Caco-2 (cell line): ENCODE results near the gene PADI6. TPM values are rescaled to one million over a fixed set of nuclear protein-coding genes. Genes with fewer than 3 reads are reported as not detected.

Source experiments
- BruUV-seq: library from RNA; stranded (reverse); fragments of 400-500 nt; replicated peaks from 2 replicates; lab custom pipeline; 2021; lab: Mats Ljungman, UMichigan
- CTCF ChIA-PET: fragments of 300-600 bp; sonication (Branson Sonifier 250); formaldehyde crosslinking; loops from one replicate; lab custom pipeline; 2022; ENCODE audit warnings: antibody characterized with exemption; lab: Charles Lee
- POLR2A ChIA-PET: fragments of 300-600 bp; sonication (Branson Sonifier 250); formaldehyde crosslinking; loops from one replicate; lab custom pipeline; 2022; ENCODE audit warnings: antibody characterized with exemption; lab: Charles Lee
- DNase-seq, 2 experiments: peaks; one replicate each; pipeline versions ENCODE4 v3.0.0 to v3.0.0-alpha.2; 2020 to 2022
- H3K27me3 ChIP-seq: replicated peaks from 2 replicates; pipeline ENCODE4 v1.6.0; 2011; ENCODE audit warnings: low read length; ENCODE audit not compliant: control insufficient read depth, insufficient read depth
- H3K36me3 ChIP-seq: 2 replicates; pipeline ENCODE4 v1.5.1; 2011; ENCODE audit warnings: low read length; ENCODE audit not compliant: control insufficient read depth, insufficient read depth
- H3K4me1 ChIP-seq: fragments of 250-450 bp; sonication (Bioruptor Pico); 2 replicates; pipeline ENCODE4 v1.5.1; 2020; ENCODE audit warnings: mild to moderate bottlenecking
- H3K4me3 ChIP-seq: 2 replicates; pipeline ENCODE4 v1.5.1; 2011; ENCODE audit warnings: low read depth, mild to moderate bottlenecking, control low read depth, low read length
- H3K9me3 ChIP-seq: fragments of 250-450 bp; sonication (Bioruptor Pico); 2 replicates; pipeline ENCODE4 v1.5.1; 2020; ENCODE audit warnings: mild to moderate bottlenecking, moderate library complexity
- H3K27ac Mint-ChIP-seq: one replicate; pipeline ENCODE4 v1.8.0; 2022; ENCODE audit warnings: mixed read lengths; ENCODE audit not compliant: unreplicated experiment
- H3K27me3 Mint-ChIP-seq: one replicate; pipeline ENCODE4 v1.8.0; 2022; ENCODE audit warnings: mixed read lengths; ENCODE audit not compliant: insufficient read depth, unreplicated experiment
- H3K36me3 Mint-ChIP-seq: one replicate; pipeline ENCODE4 v1.8.0; 2022; ENCODE audit warnings: mild to moderate bottlenecking, mixed read lengths; ENCODE audit not compliant: insufficient read depth, unreplicated experiment
- H3K4me1 Mint-ChIP-seq: one replicate; pipeline ENCODE4 v1.8.0; 2022; ENCODE audit warnings: low read depth, mixed read lengths; ENCODE audit not compliant: unreplicated experiment
- H3K4me3 Mint-ChIP-seq: one replicate; pipeline ENCODE4 v1.8.0; 2022; ENCODE audit warnings: mild to moderate bottlenecking, moderate library complexity, mixed read lengths; ENCODE audit not compliant: unreplicated experiment
- H3K9me3 Mint-ChIP-seq: one replicate; pipeline ENCODE4 v1.8.0; 2022; ENCODE audit warnings: mixed read lengths; ENCODE audit not compliant: unreplicated experiment
- intact Hi-C: fragments of 100-400 bp; cut with micrococcal nuclease; formaldehyde crosslinking; loops from one replicate; pipeline ENCODE4 v1.10.0; 2022; ENCODE audit not compliant: unreplicated experiment
- total RNA-seq: library from RNA; stranded (reverse); gene quantifications from 2 replicates; pipeline ENCODE4 v1.2.3, GENCODE V29; 2022
- TF ChIP-seq, protein P1 (sequence below), 2 experiments: fragments of 200-600 bp in 1 of 2; IDR thresholded peaks; 1 replicate in 1 of 2; 2 replicates in 1 of 2; pipeline versions ENCODE4 v1.5.1 to v1.8.0; 2011 to 2022; ENCODE audit warnings: antibody characterized with exemption in 1 of 2, control low read depth in 1 of 2, inconsistent platforms in 1 of 2, low read depth in 1 of 2, low read length in 1 of 2, mild to moderate bottlenecking in 1 of 2, moderate library complexity in 1 of 2; ENCODE audit not compliant: insufficient read depth in 1 of 2, severe bottlenecking in 1 of 2, unreplicated experiment in 1 of 2

Gene PADI6
- total RNA-seq, 1 experiment from 2014 or later, result not detected

DNA sequence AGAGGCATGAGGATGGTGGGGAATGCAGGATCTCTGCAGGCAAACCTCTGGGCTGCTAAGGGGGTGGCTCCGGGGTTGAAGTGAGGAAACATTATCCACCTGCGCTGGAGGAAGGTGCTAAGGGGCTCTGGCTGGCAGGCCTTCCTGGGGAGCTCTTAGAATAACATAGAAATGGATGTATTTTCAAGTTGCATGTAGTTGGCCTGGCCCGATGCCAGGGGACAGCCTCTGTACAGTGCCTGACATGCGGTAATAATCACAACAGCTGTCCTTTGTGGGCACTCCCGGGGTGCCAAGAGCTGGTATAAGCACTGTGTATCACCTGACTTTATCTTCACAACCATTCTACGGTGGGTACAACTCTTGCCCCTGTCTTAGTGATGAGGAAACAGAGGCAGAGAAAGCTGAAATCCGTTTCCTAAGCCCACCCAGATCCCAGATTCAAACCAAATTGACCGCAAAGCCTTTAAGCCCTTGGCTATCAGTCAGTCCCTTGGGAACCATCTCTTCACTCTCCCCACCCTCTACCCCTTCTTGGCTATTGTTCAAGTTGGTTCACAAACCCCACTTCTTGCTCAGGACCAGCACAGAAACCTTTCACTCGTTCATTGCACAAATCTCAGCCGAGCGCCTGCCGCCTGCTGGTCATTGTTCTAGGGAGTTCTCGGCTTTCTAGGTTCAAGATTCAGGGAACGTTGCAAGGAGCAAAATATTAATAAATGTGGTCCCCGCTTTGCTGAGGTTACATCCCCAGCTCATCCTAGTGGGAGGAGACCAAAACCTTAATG is 33.1 kb upstream of the PADI6 start:
- peaks cover 6% of the 10 kb centered on the region for H3K9me3 Mint-ChIP-seq
- no TSS peak for BruUV-seq
- H3K27ac Mint-ChIP-seq, result no peak overlapping the region
- peaks cover 7% of the 10 kb centered on the region for H3K4me1 Mint-ChIP-seq
- intact Hi-C loops, result loop anchor here (5.0 to 10.0 kb wide), 2 partner anchors 282 to 384 kb away; no protein-coding TSS in a partner anchor
- H3K4me3 Mint-ChIP-seq, result no peak overlapping the region
- Histone ChIP-seq H3K36me3 (no peaks in the 10 kb centered on the region), H3K4me3 (no peak overlapping the region), H3K27me3 (no peaks in the 10 kb centered on the region), H3K4me1 (no peaks in the 10 kb centered on the region), H3K9me3 (no peaks in the 10 kb centered on the region)
- ChIA-PET POLR2A (no interaction called here), CTCF (no interaction called here)
- TF ChIP-seq, protein P1, sequence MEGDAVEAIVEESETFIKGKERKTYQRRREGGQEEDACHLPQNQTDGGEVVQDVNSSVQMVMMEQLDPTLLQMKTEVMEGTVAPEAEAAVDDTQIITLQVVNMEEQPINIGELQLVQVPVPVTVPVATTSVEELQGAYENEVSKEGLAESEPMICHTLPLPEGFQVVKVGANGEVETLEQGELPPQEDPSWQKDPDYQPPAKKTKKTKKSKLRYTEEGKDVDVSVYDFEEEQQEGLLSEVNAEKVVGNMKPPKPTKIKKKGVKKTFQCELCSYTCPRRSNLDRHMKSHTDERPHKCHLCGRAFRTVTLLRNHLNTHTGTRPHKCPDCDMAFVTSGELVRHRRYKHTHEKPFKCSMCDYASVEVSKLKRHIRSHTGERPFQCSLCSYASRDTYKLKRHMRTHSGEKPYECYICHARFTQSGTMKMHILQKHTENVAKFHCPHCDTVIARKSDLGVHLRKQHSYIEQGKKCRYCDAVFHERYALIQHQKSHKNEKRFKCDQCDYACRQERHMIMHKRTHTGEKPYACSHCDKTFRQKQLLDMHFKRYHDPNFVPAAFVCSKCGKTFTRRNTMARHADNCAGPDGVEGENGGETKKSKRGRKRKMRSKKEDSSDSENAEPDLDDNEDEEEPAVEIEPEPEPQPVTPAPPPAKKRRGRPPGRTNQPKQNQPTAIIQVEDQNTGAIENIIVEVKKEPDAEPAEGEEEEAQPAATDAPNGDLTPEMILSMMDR (IDR thresholded peaks at IDR 0.05; ENCODE audit: insufficient read depth in 1 of 2, low read depth in 1 of 2, low read length in 1 of 2, severe bottlenecking in 1 of 2, unreplicated experiment in 1 of 2), result no peak
- no peak for DNase-seq
- H3K36me3 Mint-ChIP-seq, result no peaks in the 10 kb centered on the region
- peaks cover 11% of the 10 kb centered on the region for H3K27me3 Mint-ChIP-seq

DNA sequence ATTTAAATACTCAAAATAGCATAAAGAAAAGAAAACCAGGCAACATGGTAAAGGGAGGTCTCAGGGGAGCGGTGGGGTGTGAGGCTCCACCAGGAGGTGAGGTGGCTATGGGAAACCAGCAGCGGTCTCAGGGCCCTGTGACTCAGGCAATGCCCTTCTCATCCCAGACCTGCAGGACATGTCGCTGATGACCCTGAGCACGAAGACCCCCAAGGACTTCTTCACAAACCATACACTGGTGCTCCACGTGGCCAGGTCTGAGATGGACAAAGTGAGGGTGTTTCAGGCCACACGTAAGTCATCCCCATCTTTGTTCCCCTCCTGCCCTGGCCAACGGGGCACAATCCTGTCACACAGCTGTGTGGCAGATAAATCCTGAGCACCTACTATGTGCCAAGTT is 32.5 kb upstream of the PADI6 start:
- no peak overlapping the region for H3K4me3 Mint-ChIP-seq
- H3K27me3 Mint-ChIP-seq, result peaks cover 11% of the 10 kb centered on the region
- Histone ChIP-seq H3K4me3 (no peak overlapping the region), H3K27me3 (no peaks in the 10 kb centered on the region), H3K9me3 (no peaks in the 10 kb centered on the region), H3K4me1 (no peaks in the 10 kb centered on the region), H3K36me3 (no peaks in the 10 kb centered on the region)
- intact Hi-C loops, result loop anchor here (5.0 to 10.0 kb wide), 2 partner anchors 282 to 385 kb away; no protein-coding TSS in a partner anchor
- H3K27ac Mint-ChIP-seq, result no peak overlapping the region
- no TSS peak for BruUV-seq
- ChIA-PET CTCF (no interaction called here), POLR2A (no interaction called here)
- H3K9me3 Mint-ChIP-seq, result peaks cover 9% of the 10 kb centered on the region
- TF ChIP-seq, protein P1 (IDR thresholded peaks at IDR 0.05; ENCODE audit: insufficient read depth in 1 of 2, low read depth in 1 of 2, low read length in 1 of 2, severe bottlenecking in 1 of 2, unreplicated experiment in 1 of 2), result no peak
- H3K4me1 Mint-ChIP-seq, result peaks cover 7% of the 10 kb centered on the region
- no peaks in the 10 kb centered on the region for H3K36me3 Mint-ChIP-seq
- no peak for DNase-seq

DNA sequence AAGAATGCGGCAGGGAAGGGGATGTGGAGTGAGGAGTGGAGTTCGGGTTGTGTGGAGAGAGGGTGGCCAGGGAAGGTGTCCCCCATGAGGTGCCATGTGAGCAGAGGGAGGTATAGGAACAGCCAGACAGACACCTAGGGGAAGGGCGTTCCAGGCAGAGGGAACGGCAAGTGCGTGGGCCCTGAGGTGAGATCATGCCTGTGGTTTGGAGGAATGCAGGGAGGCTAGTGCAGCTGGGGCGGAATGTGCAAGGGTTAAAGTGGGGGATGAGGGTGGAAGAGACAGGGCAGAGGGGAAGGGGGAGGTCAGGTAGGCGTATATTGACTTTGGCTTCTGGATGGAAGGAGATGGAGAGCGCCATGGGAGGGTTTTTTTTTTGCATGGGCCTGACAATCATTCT is 31.6 kb upstream of the PADI6 start:
- intact Hi-C loops, result loop anchor here (10.0 kb wide), 1 partner anchor 64 kb away; no protein-coding TSS in a partner anchor
- no peaks in the 10 kb centered on the region for H3K4me1 ChIP-seq
- Mint-ChIP-seq H3K36me3 (no peaks in the 10 kb centered on the region), H3K9me3 (peaks cover 9% of the 10 kb centered on the region), H3K27me3 (peaks cover 9% of the 10 kb centered on the region), H3K4me3 (no peak overlapping the region), H3K27ac (no peak overlapping the region), H3K4me1 (peaks cover 7% of the 10 kb centered on the region)
- no peak overlapping the region for H3K4me3 ChIP-seq
- H3K9me3 ChIP-seq, result no peaks in the 10 kb centered on the region
- ChIA-PET POLR2A (no interaction called here), CTCF (no interaction called here)
- H3K36me3 ChIP-seq, result no peaks in the 10 kb centered on the region
- DNase-seq, result no peak
- H3K27me3 ChIP-seq, result no peaks in the 10 kb centered on the region
- TF ChIP-seq, protein P1 (IDR thresholded peaks at IDR 0.05; ENCODE audit: insufficient read depth in 1 of 2, low read depth in 1 of 2, low read length in 1 of 2, severe bottlenecking in 1 of 2, unreplicated experiment in 1 of 2), result no peak
- BruUV-seq, result no TSS peak
